H1 (cell line): ENCODE data around the gene PMM1. TPM values are rescaled to one million over a fixed set of nuclear protein-coding genes. Genes with fewer than 3 reads are reported as not detected.

Source experiments
- SAP30 ChIP-seq: fragments of 300-600 bp; sonication (generic); IDR thresholded peaks from 2 replicates; pipeline ENCODE4 v1.7.1; 2012; ENCODE audit warnings: low read length, moderate library complexity, mild to moderate bottlenecking, inconsistent platforms; ENCODE audit not compliant: insufficient read depth, insufficient replicate concordance
- polyA plus RNA-seq, 7 experiments: library from polyadenylated mRNA; depleted of rRNA in 3 of 7; stranded (reverse) in 5 of 7; unstranded in 2 of 7; fragments of >200 nt in 5 of 7; fragments of 200-250 nt in 2 of 7; gene quantifications; 1 replicate in 5 of 7; 2 replicates in 1 of 7; 4 replicates in 1 of 7; pipeline versions ENCODE4 v1.2.1 to v1.2.3, GENCODE V29; 2011 to 2013; ENCODE audit warnings: missing spikeins in 2 of 7, mixed read lengths in 2 of 7
- total RNA-seq: library from RNA; stranded (reverse); fragmentation: NEBNext Ultra II Directional; extraction: Animal tissue kit (Norgen Biotek cat#: 25700); gene quantifications from 2 replicates; pipeline ENCODE4 v1.2.1, GENCODE V29; 2021

Gene PMM1
- total and polyA plus RNA-seq, 2 of the 8 experiments (the other 6 are each of a cell fraction or from before 2014, with no cell fraction given): 11.3 to 20.0 TPM

DNA sequence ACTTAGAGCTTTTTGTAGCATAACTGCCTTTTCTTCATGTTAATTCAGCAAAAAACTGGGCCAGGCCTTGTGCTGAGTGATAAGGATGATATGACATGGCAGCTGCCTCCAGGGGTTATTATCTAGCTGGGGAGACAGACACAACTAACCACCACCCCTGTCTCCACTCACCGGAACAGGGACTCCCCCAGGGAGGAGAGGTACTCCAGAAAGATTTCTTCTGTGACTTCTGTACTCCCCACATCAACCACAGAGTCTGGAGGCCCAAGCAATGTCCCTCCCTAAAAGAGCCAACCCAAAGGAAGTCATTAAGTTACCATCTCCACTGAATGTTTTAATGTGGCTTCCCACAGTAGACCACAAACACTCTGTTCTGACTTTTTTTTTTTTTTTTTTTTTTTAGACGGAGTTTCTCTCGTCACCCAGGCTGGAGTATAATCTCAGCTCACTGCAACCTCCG is 14.3 kb upstream of the PMM1 start (continued):
- TF ChIP-seq SAP30: no peak
